Measurements from ENCODE around the gene FLYWCH1.

- TF ChIP-seq CTCF (IDR thresholded peaks at IDR 0.05; ENCODE audit: low read depth, low read length, missing input control) = no peak
- no peak for TF ChIP-seq SP1 (IDR thresholded peaks at IDR 0.05)
- TF ChIP-seq JUND (IDR thresholded peaks at IDR 0.05) = no peak
- TF ChIP-seq YY1 (IDR thresholded peaks at IDR 0.05) = no peak
- TF ChIP-seq RAD21 (IDR thresholded peaks at IDR 0.05) = no peak
- TF ChIP-seq FOXA2 (IDR thresholded peaks at IDR 0.05) = no peak
- TF ChIP-seq REST (IDR thresholded peaks at IDR 0.05) = no peak
- TF ChIP-seq TAF1 (conservative IDR thresholded peaks at IDR 0.05) = no peak
- no peak for TF ChIP-seq HNF4G (IDR thresholded peaks at IDR 0.05)
- no peak for TF ChIP-seq ZBTB33 (IDR thresholded peaks at IDR 0.05)
- TF ChIP-seq, protein P1, sequence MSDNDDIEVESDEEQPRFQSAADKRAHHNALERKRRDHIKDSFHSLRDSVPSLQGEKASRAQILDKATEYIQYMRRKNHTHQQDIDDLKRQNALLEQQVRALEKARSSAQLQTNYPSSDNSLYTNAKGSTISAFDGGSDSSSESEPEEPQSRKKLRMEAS (IDR thresholded peaks at IDR 0.05) = no peak
- no peak for TF ChIP-seq GABPA (IDR thresholded peaks at IDR 0.05 in 1 of 2, conservative IDR thresholded peaks at IDR 0.05 in 1 of 2)
- TF ChIP-seq EGR1 (IDR thresholded peaks at IDR 0.05; ENCODE audit: low read depth in 2 of 2) = no peak
Measured at GRCh38 chr16:2929693-2930092, 18.0 kb downstream of the FLYWCH1 start.

All from liver (tissue), 3 donors.